IMR-90 (cell line): Measurements from ENCODE around the gene WDR27. TPM values are rescaled to one million over a fixed set of nuclear protein-coding genes. Genes with fewer than 3 reads are reported as not detected.

Source experiments
- ATAC-seq: fragments of 200-7000 bp; cut with Tn5 transposase; 2 replicates; pipeline ENCODE4 v1.9.1; 2020; ENCODE audit warnings: low read depth, mild to moderate bottlenecking, moderate library complexity
- BruUV-seq: library from RNA; stranded (reverse); fragments of 400-500 nt; replicated peaks from 2 replicates; lab custom pipeline; 2021; lab: Mats Ljungman, UMichigan
- CTCF ChIA-PET: fragments of 300-600 bp; formaldehyde crosslinking; extraction: SDS; loops from one replicate; lab custom pipeline; 2021; ENCODE audit warnings: antibody characterized with exemption; lab: Yijun Ruan, JAX
- POLR2A ChIA-PET: fragments of 300-600 bp; sonication (Branson Sonifier 250); formaldehyde crosslinking; loops from one replicate; lab custom pipeline; 2022; ENCODE audit warnings: antibody characterized with exemption; ENCODE audit not compliant: unreplicated experiment; lab: Charles Lee
- DNase-seq: peaks from one replicate; pipeline ENCODE4 v3.0.0; 2013
- H2AFZ ChIP-seq: replicated peaks from 2 replicates; pipeline ENCODE3; 2013; ENCODE audit warnings: low read length, mild to moderate bottlenecking; ENCODE audit not compliant: poor library complexity
- H2AK5ac ChIP-seq: 2 replicates; pipeline ENCODE4 v1.6.1; 2013; ENCODE audit warnings: low read depth, low read length, inconsistent platforms
- H2AK9ac ChIP-seq: replicated peaks from 2 replicates; pipeline ENCODE3; 2013; ENCODE audit warnings: mild to moderate bottlenecking, low read depth, low read length, moderate library complexity; ENCODE audit not compliant: poor library complexity
- H2BK120ac ChIP-seq: 2 replicates; pipeline ENCODE4 v1.6.1; 2013; ENCODE audit warnings: low read depth, low read length, inconsistent platforms
- H2BK15ac ChIP-seq: 3 replicates; pipeline ENCODE4 v1.6.1; 2013; ENCODE audit warnings: low read depth, low read length, inconsistent platforms
- H2BK20ac ChIP-seq: 2 replicates; pipeline ENCODE4 v1.6.1; 2013; ENCODE audit warnings: low read depth, mild to moderate bottlenecking, inconsistent platforms, low read length, moderate library complexity
- H2BK5ac ChIP-seq: 2 replicates; pipeline ENCODE4 v1.6.1; 2013; ENCODE audit warnings: mild to moderate bottlenecking, low read depth, low read length, inconsistent platforms; ENCODE audit not compliant: poor library complexity, severe bottlenecking
- H3K14ac ChIP-seq: replicated peaks from 2 replicates; pipeline ENCODE4 v1.6.1; 2013; ENCODE audit warnings: low read depth, low read length, inconsistent platforms
- H3K18ac ChIP-seq: 2 replicates; pipeline ENCODE4 v1.6.1; 2013; ENCODE audit warnings: low read depth, low read length, control low read depth
- H3K23ac ChIP-seq: 2 replicates; pipeline ENCODE4 v1.6.1; 2013; ENCODE audit warnings: low read depth, low read length, inconsistent platforms
- H3K27ac ChIP-seq: 2 replicates; pipeline ENCODE4 v1.5.1; 2013; ENCODE audit warnings: mild to moderate bottlenecking, control low read depth, low read length; ENCODE audit not compliant: insufficient read depth
- H3K27me3 ChIP-seq: 2 replicates; pipeline ENCODE4 v1.6.1; 2013; ENCODE audit warnings: low read length; ENCODE audit not compliant: control insufficient read depth, insufficient read depth
- H3K36me3 ChIP-seq: 2 replicates; pipeline ENCODE4 v1.6.1; 2013; ENCODE audit warnings: low read length, mixed read lengths; ENCODE audit not compliant: control insufficient read depth, insufficient read depth
- H3K4ac ChIP-seq: 2 replicates; pipeline ENCODE4 v1.6.1; 2013; ENCODE audit warnings: low read depth, low read length, inconsistent platforms
- H3K4me1 ChIP-seq: 2 replicates; pipeline ENCODE4 v1.6.1; 2013; ENCODE audit warnings: low read length, mixed read lengths; ENCODE audit not compliant: control insufficient read depth, insufficient read depth
- H3K4me2 ChIP-seq: 2 replicates; pipeline ENCODE4 v1.6.1; 2013; ENCODE audit warnings: low read depth, mild to moderate bottlenecking, control low read depth, low read length, moderate library complexity
- H3K4me3 ChIP-seq: 2 replicates; pipeline ENCODE4 v1.5.1; 2013; ENCODE audit warnings: low read depth, mild to moderate bottlenecking, control low read depth, low read length, moderate library complexity; ENCODE audit not compliant: insufficient read depth
- H3K56ac ChIP-seq: 2 replicates; pipeline ENCODE4 v1.6.1; 2013; ENCODE audit warnings: low read length, inconsistent platforms; ENCODE audit not compliant: insufficient read depth; ENCODE audit errors: extremely low read depth
- H3K79me1 ChIP-seq, 2 experiments: 2 replicates each; pipeline ENCODE4 v1.6.1; 2013; ENCODE audit warnings: low read length in 2 of 2, inconsistent platforms in 1 of 2, low read depth in 1 of 2
- H3K9ac ChIP-seq: 2 replicates; pipeline ENCODE4 v1.6.1; 2013; ENCODE audit warnings: low read depth, low read length, control low read depth
- H3K9me1 ChIP-seq: 2 replicates; pipeline ENCODE4 v1.6.1; 2013; ENCODE audit warnings: low read length, inconsistent platforms; ENCODE audit not compliant: insufficient read depth
- H3K9me3 ChIP-seq: 2 replicates; pipeline ENCODE4 v1.6.1; 2013; ENCODE audit warnings: low read length; ENCODE audit not compliant: control insufficient read depth, insufficient read depth
- H4K20me1 ChIP-seq: 2 replicates; pipeline ENCODE4 v1.6.1; 2013; ENCODE audit warnings: low read length, inconsistent platforms; ENCODE audit not compliant: insufficient read depth
- H4K5ac ChIP-seq: 2 replicates; pipeline ENCODE4 v1.6.1; 2013; ENCODE audit warnings: mild to moderate bottlenecking, low read depth, low read length, control low read depth
- H4K8ac ChIP-seq, 2 experiments: 2 replicates each; pipeline ENCODE4 v1.6.1; 2013; ENCODE audit warnings: low read depth in 2 of 2, low read length in 2 of 2, control low read depth in 1 of 2, inconsistent platforms in 1 of 2
- H4K91ac ChIP-seq: 2 replicates; pipeline ENCODE4 v1.6.1; 2013; ENCODE audit warnings: low read depth, low read length, inconsistent platforms; ENCODE audit not compliant: insufficient read depth
- FOS ChIP-seq: fragments of 150-350 bp; IDR thresholded peaks from 2 replicates; pipeline ENCODE4 v1.6.1; 2016; ENCODE audit warnings: low read depth, low read length
- MAZ ChIP-seq: IDR thresholded peaks from 2 replicates; pipeline ENCODE4 v1.6.1; 2012; ENCODE audit warnings: low read depth, mild to moderate bottlenecking, low read length, improper control_type of control experiment, moderate library complexity, borderline replicate concordance
- WGBS, 2 experiments: methylation state at CpG; one replicate each; pipeline versions ENCODE4 v1.1.5 to v1.1.7; 2013; ENCODE audit warnings: missing lambda C conversion rate in 2 of 2; ENCODE audit not compliant: insufficient read length in 1 of 2; ENCODE audit errors: extremely low coverage in 2 of 2; 5-methylcytosine and 5-hydroxymethylcytosine counted together
- dilution Hi-C: fragments of 300-500 bp; cut with HindIII; formaldehyde crosslinking; loops from one replicate; pipeline ENCODE4 v1.14.3; 2018; ENCODE audit warnings: low sequenced_read_pairs; ENCODE audit not compliant: unreplicated experiment
- in situ Hi-C: fragments of 300-500 bp; cut with MboI; formaldehyde crosslinking; loops from 3 replicates; pipeline ENCODE4 v1.14.3; 2019; ENCODE audit warnings: low sequenced_read_pairs, inconsistent platforms, mixed read lengths
- intact Hi-C: fragments of 100-400 bp; cut with micrococcal nuclease; formaldehyde crosslinking; loops from 2 replicates; pipeline ENCODE4 v1.10.0; 2022
- polyA plus RNA-seq, 3 experiments: library from polyadenylated mRNA; depleted of rRNA; stranded (reverse); fragments of >200 nt; gene quantifications; 2 replicates each; pipeline ENCODE4 v1.2.3, GENCODE V29; 2012; ENCODE audit warnings: low replicate concordance in 1 of 3
- total RNA-seq: library from RNA; depleted of rRNA; stranded (reverse); fragments of >200 nt; gene quantifications from 2 replicates; pipeline ENCODE4 v1.2.3, GENCODE V29; 2012

Gene WDR27
- total and polyA plus RNA-seq, 2 of the 4 experiments (the other 2 are of a cell fraction) = 7.0 to 18.5 TPM

- POLR2A ChIA-PET = no interaction called here
- H3K27ac ChIP-seq = peak overlapping the region; percentile 87
- H3K4me1 ChIP-seq = peaks cover 18% of the 10 kb centered on the region
- H3K36me3 ChIP-seq = peaks cover 15% of the 10 kb centered on the region
- H3K9me3 ChIP-seq = no peaks in the 10 kb centered on the region; the same call in 1 of the 2 replicates
- peak overlapping the region; percentile 44 for H3K9ac ChIP-seq
- intact Hi-C loops = no loop called here
- peak overlapping the region; percentile 88 for H2BK20ac ChIP-seq
- dilution Hi-C loops = no loop called here
- no peak overlapping the region for H3K4me3 ChIP-seq
- no peak overlapping the region for H2AFZ ChIP-seq
- peak overlapping the region; percentile 78 for H2BK5ac ChIP-seq
- in situ Hi-C loops = no loop called here
- peak overlapping the region; percentile 88 for H3K56ac ChIP-seq
- H3K23ac ChIP-seq = peak overlapping the region; percentile 87
- 68% methylated on average over 6 of the region's 10 CpGs; no CpG with 5 or more reads in 1 of the 2 experiments for WGBS, 2 experiments
- H4K91ac ChIP-seq = peak overlapping the region; percentile 83
- H2AK5ac ChIP-seq = peak overlapping the region; percentile 83
- peak; percentile 68 for ATAC-seq
- TF ChIP-seq FOS (peak; percentile 71; the same call in 1 of the 2 replicates), MAZ (no peak)
- no peaks in the 10 kb centered on the region for H3K27me3 ChIP-seq
- 0 out of 2 replicates have a peak, but pooled peaks cover 3% of the 10 kb centered on the region for H4K20me1 ChIP-seq
- H3K79me1 ChIP-seq = peaks cover 0 to 4% of the 10 kb centered on the region in 2 experiments; a peak in 1 of 4 replicates
- peak overlapping the region; percentile 71 for H3K4me2 ChIP-seq
- peak overlapping the region; percentile 46 for H4K5ac ChIP-seq
- CTCF ChIA-PET = no interaction called here
- peak overlapping the region; percentile 91 for H2BK120ac ChIP-seq
- H3K14ac ChIP-seq = peak overlapping the region; percentile 41; the same call in 1 of the 2 replicates
- H2AK9ac ChIP-seq = peak overlapping the region; percentile 66
- peak overlapping the region; percentile 95 for H3K4ac ChIP-seq
- DNase-seq = peak; percentile 86
- H3K18ac ChIP-seq = peak overlapping the region; percentile 92
- BruUV-seq = no TSS peak
- H4K8ac ChIP-seq = peak overlapping the region; percentile 72 to 87; a peak in 3 of 4 replicates
- peak overlapping the region; percentile 66; the same call in 2 of the 3 replicates for H2BK15ac ChIP-seq
- H3K9me1 ChIP-seq = peaks cover 16% of the 10 kb centered on the region
Measured at GRCh38 chr6:169620171-169621130, 81.4 kb downstream of the WDR27 start.
